CD4-positive, alpha-beta T cell treated with Interleukin-17A for 4 hours (primary cell): ENCODE measurements around the gene KIF23.
A peak's percentile ranks its signal among the peaks of the same experiment; 100 is the strongest.

Source experiments
- DNase-seq: peaks from one replicate; pipeline ENCODE4 v3.0.0-alpha.2; 2020; ENCODE audit warnings: mixed read lengths

Gene KIF23

GRCh38 chr15:69468241-69469121, 54.3 kb downstream of the KIF23 start:
- peak; percentile 86 for DNase-seq

GRCh38 chr15:69469467-69470201, 55.5 kb downstream of the KIF23 start:
- no peak for DNase-seq

- no peak for DNase-seq
Measured at GRCh38 chr15:69472046-69472445, 57.9 kb downstream of the KIF23 start.

- no peak for DNase-seq
Measured at GRCh38 chr15:69472562-69472961, 58.4 kb downstream of the KIF23 start.

GRCh38 chr15:69474291-69474690, 60.1 kb downstream of the KIF23 start:
- DNase-seq = no peak

GRCh38 chr15:69474846-69475455, 60.8 kb downstream of the KIF23 start:
- DNase-seq = no peak

GRCh38 chr15:69475769-69476358, 61.7 kb downstream of the KIF23 start:
- peak; percentile 82 for DNase-seq

GRCh38 chr15:69476704-69477473, 62.7 kb downstream of the KIF23 start:
- no peak for DNase-seq

- DNase-seq = peak; percentile 74
Measured at GRCh38 chr15:69478259-69478781, 64.2 kb downstream of the KIF23 start.

- no peak for DNase-seq
Measured at GRCh38 chr15:69479081-69479480, 64.9 kb downstream of the KIF23 start.

- no peak for DNase-seq
Measured at GRCh38 chr15:69479971-69480370, 65.8 kb downstream of the KIF23 start.

GRCh38 chr15:69480932-69481331, 66.8 kb downstream of the KIF23 start:
- no peak for DNase-seq

GRCh38 chr15:69482686-69483256, 68.6 kb downstream of the KIF23 start:
- DNase-seq = no peak

GRCh38 chr15:69484837-69485236, 70.7 kb downstream of the KIF23 start:
- DNase-seq = no peak

GRCh38 chr15:69486481-69487110, 72.4 kb downstream of the KIF23 start:
- DNase-seq = no peak

GRCh38 chr15:69489073-69489571, 75.0 kb downstream of the KIF23 start:
- no peak for DNase-seq

- no peak for DNase-seq
Measured at GRCh38 chr15:69490356-69491037, 76.3 kb downstream of the KIF23 start.

- no peak for DNase-seq
Measured at GRCh38 chr15:69491038-69491505, 76.9 kb downstream of the KIF23 start.

GRCh38 chr15:69493406-69493805, 79.3 kb downstream of the KIF23 start:
- DNase-seq = no peak

GRCh38 chr15:69496001-69496400, 81.9 kb downstream of the KIF23 start:
- DNase-seq = no peak
